HTR-8/SVneo (cell line): Measurements from ENCODE around the gene NCOA7.
"Not testable (repeated sequence)": the region's sequence is repeated elsewhere in the genome, so short reads cannot be mapped to it uniquely, and the experiment has no call there.

Source experiments
- DNase-seq: peaks from one replicate; pipeline ENCODE4 v3.0.0; 2011; ENCODE audit warnings: low spot score, mixed read lengths; ENCODE audit not compliant: insufficient read length
- FAIRE-seq: peaks from 2 replicates; lab custom pipeline; 2011; peaks lifted over from hg19 to GRCh38; lab: Jason Lieb, UNC

NCOA7 gene

GRCh38 chr6:125906158-125906998 is 115.6 kb downstream of the NCOA7 start:
- no peak for DNase-seq
- no peak for FAIRE-seq

DNA sequence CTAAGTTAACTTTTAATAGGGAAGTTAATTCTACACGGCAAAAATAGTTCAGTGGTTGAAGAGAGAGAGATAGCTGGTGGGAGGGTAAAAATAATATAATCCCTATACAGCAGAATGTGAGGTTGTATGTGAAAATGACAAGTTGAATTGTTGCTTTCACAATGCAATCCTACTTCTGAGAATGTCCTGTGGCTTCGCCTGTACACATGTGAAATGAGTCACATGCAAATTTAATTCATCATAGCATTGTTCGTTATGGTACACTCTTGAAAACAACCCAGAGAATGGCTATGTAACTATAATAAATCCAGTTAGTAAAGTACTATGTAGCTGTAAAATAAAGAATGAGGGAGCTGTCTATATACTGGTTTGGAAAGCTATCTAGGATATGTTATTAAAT is 119.8 kb downstream of the NCOA7 start:
- FAIRE-seq (no peak), DNase-seq (no peak)

DNA sequence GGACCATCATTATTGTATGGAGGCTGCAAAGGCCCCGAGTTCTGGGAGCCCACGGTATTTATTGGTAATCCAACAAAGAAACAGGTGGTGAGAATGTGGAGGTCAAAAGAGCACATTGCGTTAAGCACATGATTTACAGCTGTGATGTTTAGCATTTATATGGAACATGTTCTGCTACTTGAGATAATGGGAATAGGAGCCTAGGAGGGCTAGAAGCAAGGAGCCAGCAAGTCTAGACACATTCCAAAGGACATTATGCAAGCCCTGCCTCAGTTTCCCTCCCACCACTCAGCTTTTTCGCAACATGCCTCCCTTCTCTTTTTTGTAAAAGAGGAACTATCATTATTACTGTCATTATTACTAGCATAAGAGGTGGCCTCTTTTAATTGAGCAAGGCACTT is 120.3 kb downstream of the NCOA7 start:
- not testable (repeated sequence) for DNase-seq, FAIRE-seq

- not testable (repeated sequence) for DNase-seq, FAIRE-seq
These were observed 121.7 kb downstream of the NCOA7 start for GRCh38 chr6:125912430-125912829.

DNA sequence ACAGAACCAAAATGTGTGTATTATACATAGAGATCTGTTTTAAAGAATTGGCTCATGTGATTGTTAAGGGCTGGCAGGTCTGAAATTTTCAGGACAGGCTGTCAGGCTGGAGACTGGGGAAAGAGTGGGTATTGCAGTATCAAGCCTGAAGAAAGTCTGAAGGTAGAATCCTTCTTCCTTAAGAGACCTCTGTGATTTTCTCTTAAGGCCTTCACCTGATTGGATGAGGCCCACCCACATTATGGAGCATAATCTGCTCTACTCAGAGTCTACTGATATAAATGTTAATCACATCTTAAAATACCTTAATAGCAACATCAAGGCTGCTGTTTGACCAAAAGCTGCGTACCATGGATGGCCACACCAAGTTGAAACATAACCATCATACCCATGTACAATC is 122.4 kb downstream of the NCOA7 start:
- FAIRE-seq (no peak), DNase-seq (no peak)

GRCh38 chr6:125913864-125914351 is 123.1 kb downstream of the NCOA7 start:
- DNase-seq (peak; percentile 79), FAIRE-seq (no peak)

- DNase-seq (no peak), FAIRE-seq (no peak)
These were observed 127.5 kb downstream of the NCOA7 start for GRCh38 chr6:125918230-125918629.

- FAIRE-seq, result no peak
- peak; percentile 45 for DNase-seq
These were observed 128.2 kb downstream of the NCOA7 start for GRCh38 chr6:125918681-125919566.

DNA sequence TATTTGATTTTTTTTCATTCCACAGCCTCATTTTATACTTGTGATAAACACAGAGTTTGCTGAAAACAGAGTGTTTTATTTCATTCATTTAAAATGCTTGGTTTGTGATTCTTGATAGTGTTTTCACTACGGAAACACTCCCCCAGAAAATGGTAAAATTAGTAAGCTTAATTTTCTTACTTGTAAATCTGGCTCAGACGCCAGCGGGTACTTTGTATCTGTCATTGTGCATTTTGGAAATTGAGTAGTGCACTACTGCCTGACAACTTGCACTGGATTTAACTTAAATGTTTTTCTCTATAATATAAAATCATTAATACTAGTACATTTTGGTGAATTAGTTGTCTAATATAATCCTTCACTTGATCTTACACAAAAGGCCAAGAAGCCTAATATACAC is 128.9 kb downstream of the NCOA7 start:
- DNase-seq (no peak), FAIRE-seq (no peak)

GRCh38 chr6:125922322-125922860 is 131.6 kb downstream of the NCOA7 start:
- FAIRE-seq, result no peak

GRCh38 chr6:125923366-125923877 is 132.7 kb downstream of the NCOA7 start:
- FAIRE-seq, result peak; percentile 13
- no peak for DNase-seq

More at GRCh38 chr6:125922322-125922860, 131.6 kb downstream of the NCOA7 start:
- DNase-seq, result no peak

DNA sequence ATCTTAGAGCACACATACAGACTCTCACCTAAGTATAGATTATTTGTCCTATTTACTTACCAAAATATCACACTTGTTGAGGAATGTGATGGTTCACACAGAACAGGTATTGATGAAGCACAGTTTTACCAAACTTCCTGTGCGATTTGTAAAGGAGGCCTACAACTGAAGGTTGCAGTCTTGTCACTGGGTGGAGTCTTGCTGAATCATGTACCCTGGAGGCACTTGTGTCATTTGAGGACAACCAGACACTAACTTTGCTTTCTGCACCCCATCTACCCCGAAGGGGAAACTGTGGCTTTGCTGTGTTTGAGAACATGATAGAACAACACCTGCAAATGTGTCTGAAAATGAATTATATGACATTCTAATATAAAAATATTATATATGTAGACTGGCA is 133.4 kb downstream of the NCOA7 start:
- FAIRE-seq (peak; percentile 77), DNase-seq (no peak)

- peak; percentile 31 for FAIRE-seq
These were observed 134.1 kb downstream of the NCOA7 start for GRCh38 chr6:125924697-125925358.

DNA sequence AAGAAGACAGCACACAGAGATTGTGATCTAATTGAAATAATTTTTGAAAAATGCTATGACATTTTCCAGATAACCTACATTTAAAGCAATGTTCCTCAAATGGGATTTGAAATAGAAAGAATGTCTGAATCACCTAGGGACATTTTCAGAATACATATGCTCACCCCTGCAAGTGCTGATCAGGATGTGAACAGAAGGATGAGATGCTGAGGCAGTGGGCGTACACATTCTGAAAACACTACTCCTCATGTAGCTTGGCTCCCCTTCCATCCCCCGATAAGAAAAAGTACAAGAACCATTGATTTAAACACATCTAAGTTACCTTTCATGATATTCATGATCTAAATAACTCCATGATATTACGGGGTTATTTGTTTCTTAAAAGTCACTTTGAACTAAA is 136.0 kb downstream of the NCOA7 start:
- no peak for FAIRE-seq

More at GRCh38 chr6:125924697-125925358, 134.1 kb downstream of the NCOA7 start:
- no peak for DNase-seq

DNA sequence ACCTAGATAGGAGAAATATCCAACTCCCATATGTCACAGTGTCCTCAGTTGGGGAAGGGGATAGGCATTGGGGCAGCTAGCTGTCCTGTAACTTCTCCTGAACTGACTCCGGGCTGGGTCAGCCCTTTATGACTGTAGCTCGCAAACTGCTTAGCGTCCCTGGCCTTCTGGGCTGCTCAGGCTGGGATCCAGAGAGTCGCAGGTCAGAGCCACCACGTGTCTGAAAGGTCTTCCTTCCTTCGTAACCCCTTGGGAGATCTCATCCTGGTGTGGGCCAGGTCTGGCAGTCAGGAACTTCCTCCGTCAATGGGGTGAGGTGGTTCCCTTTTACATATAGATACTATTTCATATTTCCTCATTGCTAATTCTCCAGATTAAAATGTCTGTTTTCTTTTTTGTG is 137.0 kb downstream of the NCOA7 start:
- FAIRE-seq (no peak), DNase-seq (no peak)

More for the DNA sequence above, 136.0 kb downstream of the NCOA7 start:
- DNase-seq, result no peak

DNA sequence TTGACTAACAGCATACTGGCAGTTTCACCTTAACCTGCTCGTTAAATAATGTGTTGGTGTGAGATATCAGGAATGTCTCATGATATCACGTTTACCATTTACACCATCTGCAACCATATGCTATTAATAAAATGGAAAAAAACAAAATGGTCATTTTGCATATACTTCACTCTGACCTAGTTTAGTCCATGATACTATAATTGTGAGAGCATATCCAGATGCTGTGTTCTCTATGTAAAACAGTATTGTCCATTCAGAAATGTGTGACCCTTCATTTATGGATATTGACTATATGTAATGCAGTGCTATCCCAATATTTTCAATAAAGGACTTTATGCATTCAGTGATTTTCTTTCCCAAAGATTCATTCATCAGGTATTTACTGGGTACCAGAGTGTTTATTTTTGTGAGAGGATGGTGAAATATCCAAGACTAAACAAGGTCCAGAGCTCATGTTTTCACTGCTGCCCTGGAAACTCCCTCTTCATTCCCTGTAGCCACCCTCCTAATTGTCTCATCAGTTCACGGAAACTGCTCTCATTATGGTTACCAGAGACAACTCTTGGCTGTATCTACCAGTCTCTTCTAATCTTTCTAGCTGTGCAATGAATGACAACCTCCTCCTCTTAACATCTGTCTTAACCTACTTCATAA is 140.1 kb downstream of the NCOA7 start:
- no peak for FAIRE-seq

DNA sequence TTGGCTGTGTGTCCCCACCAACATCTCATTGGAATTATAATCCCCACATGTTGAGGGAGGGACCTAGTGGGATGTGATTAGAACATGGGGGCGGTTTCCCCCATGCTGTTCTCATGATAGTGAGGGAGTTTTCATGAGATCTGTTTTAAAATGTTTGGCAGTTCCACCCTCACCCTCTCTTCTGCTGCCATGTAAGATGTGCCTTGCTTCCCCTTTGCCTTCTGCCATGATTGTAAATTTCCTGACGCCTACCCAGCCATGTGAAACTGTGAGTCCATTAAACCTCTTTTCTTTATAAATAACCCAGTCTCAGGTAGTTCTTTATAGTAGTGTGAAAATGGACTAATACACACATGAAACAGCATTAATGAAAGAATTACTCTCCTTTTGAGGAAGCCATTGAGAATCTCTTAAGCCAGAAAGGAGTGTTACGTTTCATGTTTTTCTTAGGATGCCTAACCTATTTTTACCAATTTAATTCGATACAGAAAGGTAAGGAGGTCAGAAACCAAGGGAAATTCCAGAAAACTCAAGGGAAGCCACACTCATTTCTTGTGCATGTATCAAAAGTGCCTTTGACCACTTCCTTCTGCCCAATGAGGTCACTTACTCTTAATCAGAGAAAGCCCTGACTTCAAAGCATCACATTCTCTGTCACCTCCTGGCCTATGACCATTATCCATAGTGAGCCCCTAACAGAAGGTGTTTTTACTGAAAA is 141.1 kb downstream of the NCOA7 start:
- FAIRE-seq, result no peak
- no peak for DNase-seq

More for the DNA sequence above, 140.1 kb downstream of the NCOA7 start:
- DNase-seq, result no peak

DNA sequence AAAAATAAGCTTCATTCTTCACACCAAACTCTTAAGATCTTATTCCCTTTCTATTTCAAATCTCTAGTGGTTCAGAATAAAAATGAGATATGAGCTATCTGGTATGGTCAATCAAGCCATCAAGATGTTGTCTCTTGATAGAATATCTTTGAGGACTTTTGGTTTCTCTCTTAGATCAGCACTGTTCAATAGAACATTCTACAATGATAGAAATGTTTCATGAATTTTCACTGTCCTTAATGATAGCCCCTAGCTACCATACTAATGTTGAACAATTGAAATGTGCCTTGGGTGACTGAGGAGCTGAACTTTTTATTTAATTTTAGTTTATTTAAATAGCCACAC is 141.7 kb downstream of the NCOA7 start:
- DNase-seq, result no peak
- FAIRE-seq, result no peak

- DNase-seq, FAIRE-seq: not testable (repeated sequence)
These were observed 144.8 kb downstream of the NCOA7 start for GRCh38 chr6:125935520-125935919.
